GM19240 (cell line): ENCODE measurements around the gene CMYA5.

ENCODE experiments used
- DNase-seq: peaks from one replicate; pipeline ENCODE4 v3.0.0; 2011; ENCODE audit warnings: low spot score; ENCODE audit not compliant: insufficient read length

Gene CMYA5

GRCh38 chr5:79793304-79793703 is 103.7 kb downstream of the CMYA5 start:
- DNase-seq = no peak

GRCh38 chr5:79793722-79794121 is 104.1 kb downstream of the CMYA5 start:
- no peak for DNase-seq

- no peak for DNase-seq
Measured at GRCh38 chr5:79794347-79794746, 104.7 kb downstream of the CMYA5 start.

GRCh38 chr5:79795764-79796398 is 106.2 kb downstream of the CMYA5 start:
- no peak for DNase-seq

- no peak for DNase-seq
Measured at GRCh38 chr5:79798893-79799590, 109.4 kb downstream of the CMYA5 start.

- DNase-seq = no peak
Measured at GRCh38 chr5:79800979-79801827, 111.6 kb downstream of the CMYA5 start.

GRCh38 chr5:79802406-79802805 is 112.8 kb downstream of the CMYA5 start:
- no peak for DNase-seq

- no peak for DNase-seq
Measured at GRCh38 chr5:79803007-79803406, 113.4 kb downstream of the CMYA5 start.

GRCh38 chr5:79806741-79807140 is 117.1 kb downstream of the CMYA5 start:
- DNase-seq = no peak

GRCh38 chr5:79809743-79810142 is 120.1 kb downstream of the CMYA5 start:
- no peak for DNase-seq

GRCh38 chr5:79811081-79811480 is 121.4 kb downstream of the CMYA5 start:
- DNase-seq = no peak

- DNase-seq = no peak
Measured at GRCh38 chr5:79811904-79812303, 122.3 kb downstream of the CMYA5 start.

GRCh38 chr5:79814699-79815098 is 125.1 kb downstream of the CMYA5 start:
- no peak for DNase-seq

- DNase-seq = no peak
Measured at GRCh38 chr5:79816014-79816413, 126.4 kb downstream of the CMYA5 start.

GRCh38 chr5:79820648-79821047 is 131.0 kb downstream of the CMYA5 start:
- DNase-seq = no peak

GRCh38 chr5:79824444-79824843 is 134.8 kb downstream of the CMYA5 start:
- no peak for DNase-seq

GRCh38 chr5:79825802-79826201 is 136.2 kb downstream of the CMYA5 start:
- DNase-seq = no peak

GRCh38 chr5:79827159-79827629 is 137.6 kb downstream of the CMYA5 start:
- DNase-seq = no peak

- no peak for DNase-seq
Measured at GRCh38 chr5:79829260-79829659, 139.6 kb downstream of the CMYA5 start.

- DNase-seq = no peak
Measured at GRCh38 chr5:79831381-79832309, 142.0 kb downstream of the CMYA5 start.

GRCh38 chr5:79832911-79833310 is 143.3 kb downstream of the CMYA5 start:
- no peak for DNase-seq
